MM.1S (cell line): ENCODE results near the gene LAMC3.
"Not testable (repeated sequence)": the region's sequence is repeated elsewhere in the genome, so short reads cannot be mapped to it uniquely, and the experiment has no call there.

Source experiments
- DNase-seq: peaks from one replicate; pipeline ENCODE4 v3.0.0-alpha.2; 2015
- H2AFZ ChIP-seq: fragments of 300-600 bp; sonication (generic); 2 replicates; pipeline ENCODE4 v1.6.0; 2016; ENCODE audit warnings: antibody characterized with exemption, low read length
- H3F3A ChIP-seq: fragments of 300-600 bp; sonication (generic); 2 replicates; pipeline ENCODE4 v1.6.1; 2016; ENCODE audit warnings: mild to moderate bottlenecking, antibody characterized with exemption, low read length, moderate library complexity, mixed read lengths; ENCODE audit not compliant: insufficient read depth
- H3K27ac ChIP-seq: fragments of 300-600 bp; sonication (generic); 2 replicates; pipeline ENCODE4 v1.5.1; 2016; ENCODE audit warnings: mild to moderate bottlenecking, low read length
- H3K27me3 ChIP-seq: fragments of 300-600 bp; sonication (generic); replicated peaks from 2 replicates; pipeline ENCODE4 v1.6.0; 2016; ENCODE audit warnings: low read length; ENCODE audit not compliant: insufficient read depth
- H3K36me3 ChIP-seq: fragments of 300-600 bp; sonication (generic); replicated peaks from 2 replicates; pipeline ENCODE4 v1.6.1; 2016; ENCODE audit warnings: mild to moderate bottlenecking, low read length, mixed read lengths; ENCODE audit not compliant: insufficient read depth
- H3K4me1 ChIP-seq: fragments of 300-600 bp; sonication (generic); 2 replicates; pipeline ENCODE4 v1.6.1; 2016; ENCODE audit warnings: low read length, mixed read lengths
- H3K4me2 ChIP-seq: fragments of 300-600 bp; sonication (generic); 2 replicates; pipeline ENCODE4 v1.6.0; 2016; ENCODE audit warnings: low read depth, low read length
- H3K4me3 ChIP-seq: fragments of 300-600 bp; sonication (generic); 2 replicates; pipeline ENCODE4 v1.5.1; 2016; ENCODE audit warnings: low read length, mixed read lengths
- H3K79me2 ChIP-seq: fragments of 300-600 bp; sonication (generic); 2 replicates; pipeline ENCODE4 v1.6.1; 2016; ENCODE audit warnings: mixed run types, low read length, mixed read lengths
- H3K9ac ChIP-seq: fragments of 300-600 bp; sonication (generic); 2 replicates; pipeline ENCODE4 v1.6.1; 2016; ENCODE audit warnings: low read length, mixed read lengths
- H3K9me2 ChIP-seq: fragments of 300-600 bp; sonication (generic); replicated peaks from 2 replicates; pipeline ENCODE4 v1.6.1; 2016; ENCODE audit warnings: mild to moderate bottlenecking, low read length, mixed read lengths; ENCODE audit not compliant: insufficient read depth
- H3K9me3 ChIP-seq: fragments of 300-600 bp; sonication (generic); replicated peaks from 2 replicates; pipeline ENCODE4 v1.6.1; 2016; ENCODE audit warnings: mild to moderate bottlenecking, low read length, mixed read lengths; ENCODE audit not compliant: insufficient read depth
- H4K20me1 ChIP-seq: fragments of 300-600 bp; sonication (generic); 2 replicates; pipeline ENCODE4 v1.6.1; 2016; ENCODE audit warnings: mild to moderate bottlenecking, low read length, moderate library complexity, mixed read lengths; ENCODE audit not compliant: insufficient read depth
- EZH2 ChIP-seq: fragments of 300-600 bp; sonication (generic); optimal IDR thresholded peaks from 2 replicates; pipeline ENCODE3; 2017; ENCODE audit warnings: low read depth, mild to moderate bottlenecking, antibody characterized with exemption, low read length, mixed read lengths
- EZH2phosphoT487 ChIP-seq: fragments of 300-600 bp; sonication (generic); IDR thresholded peaks from 2 replicates; pipeline ENCODE4 v1.6.1; 2018; ENCODE audit warnings: antibody characterized with exemption, low read length
- TF ChIP-seq, protein P1 (sequence below): fragments of 300-600 bp; sonication (generic); IDR thresholded peaks from 2 replicates; pipeline ENCODE4 v1.5.1; 2016; ENCODE audit warnings: antibody characterized with exemption, low read length, mixed read lengths

Gene LAMC3

DNA sequence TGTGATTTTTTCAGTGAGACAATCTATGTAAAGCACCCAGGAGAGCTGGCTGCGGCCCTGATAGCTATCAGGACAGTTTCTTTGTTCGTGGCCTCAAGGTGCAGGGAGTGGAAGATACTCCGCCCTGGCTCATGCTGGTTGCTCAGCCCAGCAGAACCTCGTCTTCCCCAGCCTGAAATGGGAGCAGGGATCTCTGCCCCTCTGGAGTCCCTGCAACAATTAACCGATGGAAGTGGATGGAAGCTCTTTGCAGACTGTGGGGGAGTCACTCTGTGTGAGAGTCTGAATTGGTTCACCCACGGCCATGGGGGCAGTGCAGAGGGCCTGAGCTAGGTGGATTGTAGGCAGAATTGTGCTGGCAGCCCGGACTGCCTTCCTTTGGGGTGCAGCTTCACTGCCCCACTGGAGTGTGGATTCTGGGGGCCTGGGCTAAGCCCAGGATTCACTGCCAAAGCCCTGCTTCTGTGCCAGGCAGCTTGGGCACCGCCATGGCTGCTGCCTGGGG is 90.2 kb downstream of the LAMC3 start:
- no peak overlapping the region for H2AFZ ChIP-seq
- H3F3A ChIP-seq, result no peaks in the 10 kb centered on the region
- no peaks in the 10 kb centered on the region for H4K20me1 ChIP-seq
- H3K36me3 ChIP-seq, result no peaks in the 10 kb centered on the region
- TF ChIP-seq EZH2, result no peak
- TF ChIP-seq, protein P1, sequence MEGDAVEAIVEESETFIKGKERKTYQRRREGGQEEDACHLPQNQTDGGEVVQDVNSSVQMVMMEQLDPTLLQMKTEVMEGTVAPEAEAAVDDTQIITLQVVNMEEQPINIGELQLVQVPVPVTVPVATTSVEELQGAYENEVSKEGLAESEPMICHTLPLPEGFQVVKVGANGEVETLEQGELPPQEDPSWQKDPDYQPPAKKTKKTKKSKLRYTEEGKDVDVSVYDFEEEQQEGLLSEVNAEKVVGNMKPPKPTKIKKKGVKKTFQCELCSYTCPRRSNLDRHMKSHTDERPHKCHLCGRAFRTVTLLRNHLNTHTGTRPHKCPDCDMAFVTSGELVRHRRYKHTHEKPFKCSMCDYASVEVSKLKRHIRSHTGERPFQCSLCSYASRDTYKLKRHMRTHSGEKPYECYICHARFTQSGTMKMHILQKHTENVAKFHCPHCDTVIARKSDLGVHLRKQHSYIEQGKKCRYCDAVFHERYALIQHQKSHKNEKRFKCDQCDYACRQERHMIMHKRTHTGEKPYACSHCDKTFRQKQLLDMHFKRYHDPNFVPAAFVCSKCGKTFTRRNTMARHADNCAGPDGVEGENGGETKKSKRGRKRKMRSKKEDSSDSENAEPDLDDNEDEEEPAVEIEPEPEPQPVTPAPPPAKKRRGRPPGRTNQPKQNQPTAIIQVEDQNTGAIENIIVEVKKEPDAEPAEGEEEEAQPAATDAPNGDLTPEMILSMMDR, result no peak
- no peak for TF ChIP-seq EZH2phosphoT487
- peaks cover 50% of the 10 kb centered on the region for H3K27me3 ChIP-seq
- peaks cover 4% of the 10 kb centered on the region; the same call in 1 of the 2 replicates for H3K4me1 ChIP-seq
- no peak overlapping the region for H3K27ac ChIP-seq
- H3K4me2 ChIP-seq, result no peak overlapping the region
- no peak for DNase-seq
- no peaks in the 10 kb centered on the region for H3K9me2 ChIP-seq
- no peak overlapping the region for H3K4me3 ChIP-seq
- no peak overlapping the region for H3K9ac ChIP-seq
- no peaks in the 10 kb centered on the region for H3K79me2 ChIP-seq
- H3K9me3 ChIP-seq, result no peaks in the 10 kb centered on the region

DNA sequence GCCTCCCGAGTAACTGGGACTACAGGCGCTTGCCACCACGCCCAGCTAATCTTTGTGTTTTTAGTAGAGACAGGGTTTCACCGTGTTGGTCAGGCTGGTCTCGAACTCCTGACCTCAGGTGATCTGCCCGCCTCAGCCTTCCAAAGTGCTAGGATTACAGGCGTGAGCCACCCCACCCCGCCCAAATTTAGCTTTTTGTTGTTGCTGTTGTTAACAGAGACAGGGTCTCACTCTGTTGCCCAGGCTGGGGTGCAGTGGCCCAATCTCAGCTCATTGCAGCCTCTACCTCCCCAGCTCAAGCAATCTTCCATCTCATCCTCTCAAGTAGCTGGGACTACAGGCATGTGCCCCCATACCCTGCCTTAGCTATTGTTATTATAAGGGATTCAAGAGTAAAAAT is 90.9 kb downstream of the LAMC3 start:
- H3K79me2 ChIP-seq, H3K27ac ChIP-seq, H3K9me2 ChIP-seq, H3K4me1 ChIP-seq, H3K36me3 ChIP-seq, H3K4me3 ChIP-seq, H3F3A ChIP-seq, H3K9ac ChIP-seq, DNase-seq, H4K20me1 ChIP-seq, H3K9me3 ChIP-seq: not testable (repeated sequence)
- peak overlapping the region; percentile 78 for H2AFZ ChIP-seq
- peaks cover 50% of the 10 kb centered on the region for H3K27me3 ChIP-seq
- H3K4me2 ChIP-seq, result peak overlapping the region; percentile 64; the same call in 1 of the 2 replicates

DNA sequence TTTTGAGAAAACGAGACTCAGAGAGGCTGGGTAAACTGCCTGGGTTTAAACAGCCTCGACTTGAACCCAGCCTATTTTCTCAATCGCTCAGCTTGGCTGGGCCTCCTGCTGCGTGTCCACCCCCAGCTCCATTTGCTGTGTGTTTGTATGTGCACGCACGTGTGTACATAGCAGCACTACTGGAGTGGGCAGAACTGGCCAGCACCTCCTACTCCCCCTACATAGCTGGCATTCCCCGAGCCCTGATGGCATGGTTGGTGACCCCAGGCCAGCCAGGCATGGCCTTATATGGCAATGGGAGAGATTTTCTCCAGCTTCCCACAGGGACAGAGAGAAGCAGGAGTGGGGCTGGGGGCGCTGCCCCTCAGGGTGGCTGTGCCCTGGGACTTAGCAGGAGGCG is 91.5 kb downstream of the LAMC3 start:
- Histone ChIP-seq H3K9me3 (no peaks in the 10 kb centered on the region), H3K27me3 (peaks cover 50% of the 10 kb centered on the region), H3K9me2 (no peaks in the 10 kb centered on the region), H3F3A (no peaks in the 10 kb centered on the region), H2AFZ (peak overlapping the region; percentile 78), H3K4me1 (peaks cover 4% of the 10 kb centered on the region; the same call in 1 of the 2 replicates), H3K9ac (no peak overlapping the region), H3K4me3 (peak overlapping the region; percentile 34; the same call in 1 of the 2 replicates), H4K20me1 (no peaks in the 10 kb centered on the region), H3K36me3 (no peaks in the 10 kb centered on the region), H3K27ac (no peak overlapping the region), H3K4me2 (peak overlapping the region; percentile 64; the same call in 1 of the 2 replicates), H3K79me2 (no peaks in the 10 kb centered on the region)
- no peak for DNase-seq
- TF ChIP-seq, protein P1, result no peak
- TF ChIP-seq EZH2, result no peak
- TF ChIP-seq EZH2phosphoT487, result no peak

DNA sequence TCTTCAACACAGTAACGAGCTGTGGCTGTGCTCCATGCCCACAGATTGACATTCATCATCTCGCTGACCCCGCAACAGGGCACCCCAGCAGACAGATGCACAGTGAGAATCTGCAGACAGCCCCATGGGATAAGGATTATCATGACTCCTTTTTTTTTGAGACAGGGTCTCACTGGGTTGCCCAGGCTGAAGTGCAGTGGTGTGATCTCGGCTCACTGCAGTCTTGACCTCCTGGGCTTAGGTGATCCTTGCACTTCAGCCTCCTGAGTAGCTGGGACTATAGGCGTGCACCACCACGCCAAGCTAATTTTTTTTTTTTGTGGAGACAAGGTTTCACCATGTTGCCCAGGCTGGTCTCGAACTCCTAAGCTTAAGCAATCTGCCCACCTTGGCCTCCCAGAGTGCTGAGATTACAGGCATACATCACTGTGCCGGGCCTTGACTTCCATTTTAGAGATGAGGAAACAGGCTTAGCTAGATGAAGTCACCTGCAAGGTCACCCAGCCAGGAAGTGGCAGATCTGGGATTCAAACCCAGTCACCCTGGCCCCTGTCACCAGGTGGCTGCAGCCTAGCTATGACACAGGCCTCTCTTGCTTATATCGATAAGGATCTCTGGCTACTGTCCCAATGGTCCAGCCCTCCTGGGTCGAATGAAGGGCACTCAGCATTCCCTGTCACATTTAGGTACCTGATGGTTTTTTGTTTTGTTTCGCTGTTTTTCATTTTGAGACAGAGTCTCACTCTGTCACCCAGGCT is 92.4 kb downstream of the LAMC3 start:
- H3K9me3 ChIP-seq, result no peaks in the 10 kb centered on the region
- H3K4me3 ChIP-seq, result no peak overlapping the region
- no peak overlapping the region for H3K4me2 ChIP-seq
- H4K20me1 ChIP-seq, result no peaks in the 10 kb centered on the region
- TF ChIP-seq, protein P1, result no peak
- TF ChIP-seq EZH2 (no peak), EZH2phosphoT487 (no peak)
- peaks cover 4% of the 10 kb centered on the region; the same call in 1 of the 2 replicates for H3K4me1 ChIP-seq
- no peak overlapping the region for H2AFZ ChIP-seq
- H3K36me3 ChIP-seq, result no peaks in the 10 kb centered on the region
- peaks cover 52% of the 10 kb centered on the region for H3K27me3 ChIP-seq
- no peak for DNase-seq
- H3K27ac ChIP-seq, result no peak overlapping the region
- H3K9ac ChIP-seq, result no peak overlapping the region
- H3K9me2 ChIP-seq, result no peaks in the 10 kb centered on the region
- no peaks in the 10 kb centered on the region for H3F3A ChIP-seq
- H3K79me2 ChIP-seq, result no peaks in the 10 kb centered on the region
